Measurements from ENCODE around the gene DRAXIN.

Gene DRAXIN, protein sequence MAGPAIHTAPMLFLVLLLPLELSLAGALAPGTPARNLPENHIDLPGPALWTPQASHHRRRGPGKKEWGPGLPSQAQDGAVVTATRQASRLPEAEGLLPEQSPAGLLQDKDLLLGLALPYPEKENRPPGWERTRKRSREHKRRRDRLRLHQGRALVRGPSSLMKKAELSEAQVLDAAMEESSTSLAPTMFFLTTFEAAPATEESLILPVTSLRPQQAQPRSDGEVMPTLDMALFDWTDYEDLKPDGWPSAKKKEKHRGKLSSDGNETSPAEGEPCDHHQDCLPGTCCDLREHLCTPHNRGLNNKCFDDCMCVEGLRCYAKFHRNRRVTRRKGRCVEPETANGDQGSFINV

GRCh38 chr1:11691302-11691914 lies at the start of gene DRAXIN:
TSS of gene DRAXIN (plus strand) at chr1:11691710. CDS start at chr1:11706259, 14,549 bp downstream.
- TF ChIP-seq GATA3 (IDR thresholded peaks at IDR 0.05; ENCODE audit: low read depth, low read length) (no peak), GATA2 (IDR thresholded peaks at IDR 0.05; ENCODE audit: low read depth, low read length) (no peak)

GRCh38 chr1:11641776-11642305 lies 49.7 kb upstream of the DRAXIN start:
- no peak for TF ChIP-seq GATA3 (IDR thresholded peaks at IDR 0.05; ENCODE audit: low read depth, low read length)
- TF ChIP-seq GATA2 (IDR thresholded peaks at IDR 0.05; ENCODE audit: low read depth, low read length): no peak

DNA sequence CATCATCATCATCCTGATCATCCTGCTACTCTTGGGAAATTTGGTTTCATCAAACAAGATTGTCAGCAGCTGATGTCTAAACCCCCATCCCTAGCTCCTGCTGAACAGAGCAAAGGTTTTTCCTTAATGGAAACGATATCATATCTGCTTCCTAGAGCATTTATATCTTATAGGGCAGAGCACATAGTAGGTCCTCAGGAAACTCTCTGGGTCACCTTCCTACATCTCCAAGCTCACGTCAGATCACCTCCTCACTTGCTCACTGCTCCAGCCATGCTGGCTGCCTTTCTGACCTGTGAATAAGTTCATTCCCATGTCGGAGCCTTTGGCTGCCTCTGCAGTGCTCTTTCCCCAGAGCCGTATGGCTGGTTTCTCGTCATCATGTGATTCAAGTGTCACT lies 47.7 kb upstream of the DRAXIN start:
- TF ChIP-seq GATA2 (IDR thresholded peaks at IDR 0.05; ENCODE audit: low read depth, low read length) (no peak), GATA3 (IDR thresholded peaks at IDR 0.05; ENCODE audit: low read depth, low read length) (no peak)

GRCh38 chr1:11645270-11645669 lies 46.2 kb upstream of the DRAXIN start:
- no peak for TF ChIP-seq GATA2 (IDR thresholded peaks at IDR 0.05; ENCODE audit: low read depth, low read length)
- TF ChIP-seq GATA3 (IDR thresholded peaks at IDR 0.05; ENCODE audit: low read depth, low read length): no peak

DNA sequence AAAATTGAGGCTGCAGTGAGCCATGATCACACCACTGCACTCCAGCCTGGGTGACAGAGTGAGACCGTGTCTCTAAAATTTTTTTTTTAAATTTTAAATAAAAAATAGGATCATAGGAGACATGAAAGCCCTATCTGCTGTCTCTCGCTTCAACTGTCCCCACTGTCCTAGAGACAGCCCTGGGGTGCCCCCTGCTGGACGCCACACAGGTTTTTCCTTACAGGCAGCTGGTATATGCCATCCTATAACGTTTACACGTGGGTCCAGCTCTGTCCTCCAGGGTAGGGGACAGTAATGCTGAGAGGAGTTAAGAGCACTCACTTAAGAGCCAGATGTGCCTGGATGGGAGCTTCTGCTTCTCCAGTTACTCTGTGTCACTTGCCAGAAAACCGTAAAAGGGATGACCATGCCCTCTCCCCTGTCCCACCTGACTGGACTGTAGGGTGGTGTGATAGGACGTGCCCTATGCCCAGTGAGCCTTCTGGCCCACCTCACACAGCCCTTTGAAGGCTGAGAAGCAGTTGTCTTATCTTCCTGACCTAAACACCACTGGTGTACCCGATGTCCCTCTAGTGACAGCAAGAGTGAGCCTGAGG lies 45.7 kb upstream of the DRAXIN start:
- TF ChIP-seq GATA2 (IDR thresholded peaks at IDR 0.05; ENCODE audit: low read depth, low read length) (no peak), GATA3 (IDR thresholded peaks at IDR 0.05; ENCODE audit: low read depth, low read length) (no peak)

GRCh38 chr1:11646317-11646716 lies 45.2 kb upstream of the DRAXIN start:
- TF ChIP-seq GATA3 (IDR thresholded peaks at IDR 0.05; ENCODE audit: low read depth, low read length) (no peak), GATA2 (IDR thresholded peaks at IDR 0.05; ENCODE audit: low read depth, low read length) (no peak)

GRCh38 chr1:11647333-11647732 lies 44.2 kb upstream of the DRAXIN start:
- TF ChIP-seq GATA2 (IDR thresholded peaks at IDR 0.05; ENCODE audit: low read depth, low read length): no peak
- TF ChIP-seq GATA3 (IDR thresholded peaks at IDR 0.05; ENCODE audit: low read depth, low read length): no peak

GRCh38 chr1:11648039-11648438 lies 43.5 kb upstream of the DRAXIN start:
- TF ChIP-seq GATA3 (IDR thresholded peaks at IDR 0.05; ENCODE audit: low read depth, low read length) (no peak), GATA2 (IDR thresholded peaks at IDR 0.05; ENCODE audit: low read depth, low read length) (no peak)

DNA sequence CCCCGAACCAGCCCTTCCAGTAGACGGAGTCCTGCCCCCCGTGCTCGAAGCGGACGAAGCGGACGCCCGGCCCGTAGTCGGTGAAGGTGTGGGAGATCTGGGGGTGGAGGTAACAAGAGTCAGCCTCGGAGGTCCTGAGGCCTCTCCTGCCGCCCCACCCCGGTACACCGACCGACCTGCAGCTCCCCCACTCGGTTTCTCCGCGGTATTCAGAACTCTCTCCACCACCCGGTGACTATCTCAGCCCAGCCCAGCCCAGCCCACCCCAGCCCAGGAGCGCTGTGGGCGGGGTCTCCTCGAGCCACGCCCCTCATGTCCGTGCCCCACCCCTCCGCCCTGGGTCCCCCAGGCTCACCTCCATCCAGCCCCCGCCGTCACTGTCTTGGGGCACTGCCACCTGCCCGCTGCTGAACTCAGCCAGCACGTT lies 42.8 kb upstream of the DRAXIN start:
- TF ChIP-seq GATA3 (IDR thresholded peaks at IDR 0.05; ENCODE audit: low read depth, low read length): no peak
- no peak for TF ChIP-seq GATA2 (IDR thresholded peaks at IDR 0.05; ENCODE audit: low read depth, low read length)

- TF ChIP-seq GATA3 (IDR thresholded peaks at IDR 0.05; ENCODE audit: low read depth, low read length) (no peak), GATA2 (IDR thresholded peaks at IDR 0.05; ENCODE audit: low read depth, low read length) (no peak)
Measured at GRCh38 chr1:11649237-11649623, 42.3 kb upstream of the DRAXIN start.

- TF ChIP-seq GATA3 (IDR thresholded peaks at IDR 0.05; ENCODE audit: low read depth, low read length) (no peak), GATA2 (IDR thresholded peaks at IDR 0.05; ENCODE audit: low read depth, low read length) (no peak)
Measured at GRCh38 chr1:11649624-11650330, 41.7 kb upstream of the DRAXIN start.

DNA sequence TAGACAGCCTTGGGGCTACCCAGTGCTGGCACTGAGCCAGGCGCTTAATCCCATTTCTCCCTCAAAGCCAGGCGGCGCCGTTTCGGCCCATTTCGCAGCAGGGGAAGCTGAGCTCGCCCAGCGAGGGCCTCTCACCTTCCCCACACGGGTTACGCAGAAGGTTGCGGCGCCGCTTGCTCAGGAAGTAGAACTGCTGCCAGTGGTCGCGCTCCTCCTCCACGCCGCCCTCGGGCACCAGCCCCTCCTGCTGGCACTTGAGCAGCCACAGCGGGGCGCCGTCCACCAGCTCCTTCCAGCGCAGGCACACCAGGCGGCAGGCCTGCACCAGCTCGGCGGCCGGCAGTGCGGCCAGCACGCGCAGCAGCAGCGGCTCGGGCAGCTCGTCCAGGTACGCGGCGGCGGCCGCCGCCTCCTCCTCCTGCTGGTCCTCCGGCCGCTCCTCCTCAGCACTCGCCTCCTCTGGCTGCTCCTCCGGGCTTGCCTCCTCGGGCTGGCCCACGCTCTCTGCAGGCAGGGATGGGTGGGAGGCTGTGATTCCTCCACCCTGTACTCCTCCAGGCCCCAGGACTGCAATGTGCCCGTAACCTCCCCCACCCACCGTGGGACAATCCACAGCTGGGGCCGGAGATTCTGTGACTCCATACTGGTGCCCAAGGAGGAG lies 41.0 kb upstream of the DRAXIN start:
- TF ChIP-seq GATA3 (IDR thresholded peaks at IDR 0.05; ENCODE audit: low read depth, low read length) (no peak), GATA2 (IDR thresholded peaks at IDR 0.05; ENCODE audit: low read depth, low read length) (no peak)

- TF ChIP-seq GATA3 (IDR thresholded peaks at IDR 0.05; ENCODE audit: low read depth, low read length) (no peak), GATA2 (IDR thresholded peaks at IDR 0.05; ENCODE audit: low read depth, low read length) (no peak)
Measured at GRCh38 chr1:11651017-11651416, 40.5 kb upstream of the DRAXIN start.

All from SH-SY5Y (cell line).